Breast epithelium (tissue), 3 donors: Measurements from ENCODE around the gene SERPINA3.

Source experiments
- POLR2A ChIP-seq: fragments of 450-650 bp; IDR thresholded peaks from one replicate; pipeline ENCODE4 v1.6.1; 2016; ENCODE audit warnings: antibody characterized with exemption, mild to moderate bottlenecking, moderate library complexity
- POLR2AphosphoS5 ChIP-seq, 3 donors: sonication (generic); formaldehyde crosslinking; IDR thresholded peaks; one replicate each; pipeline ENCODE4 v1.6.1; 2017; ENCODE audit warnings: antibody characterized with exemption in 3 of 3
- TF ChIP-seq, protein P1 (sequence below), 3 donors: fragments of 450-650 bp; IDR thresholded peaks; one replicate each; pipeline ENCODE4 v1.5.1; 2016 to 2017; ENCODE audit warnings: antibody characterized with exemption in 3 of 3, mild to moderate bottlenecking in 3 of 3, moderate library complexity in 3 of 3

DNA sequence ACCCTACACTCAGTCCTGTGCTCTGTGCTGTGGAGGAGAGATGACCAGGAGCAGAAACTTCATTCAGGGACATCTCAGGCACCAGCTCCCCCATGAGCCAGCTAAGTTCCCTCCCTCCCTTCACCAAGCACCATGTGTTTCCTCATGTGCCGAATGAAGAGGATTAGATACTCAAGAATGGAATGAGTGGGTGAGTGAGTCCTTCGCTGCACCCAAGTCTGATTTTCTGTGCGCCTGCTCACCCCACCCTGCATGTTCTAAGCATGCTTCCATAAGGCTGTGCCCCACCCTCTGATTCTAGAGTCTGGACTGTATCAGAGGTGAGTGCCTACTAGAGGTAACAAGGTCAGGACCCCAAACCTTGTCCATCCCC, 18.8 kb upstream of the SERPINA3 start:
- TF ChIP-seq, protein P1, sequence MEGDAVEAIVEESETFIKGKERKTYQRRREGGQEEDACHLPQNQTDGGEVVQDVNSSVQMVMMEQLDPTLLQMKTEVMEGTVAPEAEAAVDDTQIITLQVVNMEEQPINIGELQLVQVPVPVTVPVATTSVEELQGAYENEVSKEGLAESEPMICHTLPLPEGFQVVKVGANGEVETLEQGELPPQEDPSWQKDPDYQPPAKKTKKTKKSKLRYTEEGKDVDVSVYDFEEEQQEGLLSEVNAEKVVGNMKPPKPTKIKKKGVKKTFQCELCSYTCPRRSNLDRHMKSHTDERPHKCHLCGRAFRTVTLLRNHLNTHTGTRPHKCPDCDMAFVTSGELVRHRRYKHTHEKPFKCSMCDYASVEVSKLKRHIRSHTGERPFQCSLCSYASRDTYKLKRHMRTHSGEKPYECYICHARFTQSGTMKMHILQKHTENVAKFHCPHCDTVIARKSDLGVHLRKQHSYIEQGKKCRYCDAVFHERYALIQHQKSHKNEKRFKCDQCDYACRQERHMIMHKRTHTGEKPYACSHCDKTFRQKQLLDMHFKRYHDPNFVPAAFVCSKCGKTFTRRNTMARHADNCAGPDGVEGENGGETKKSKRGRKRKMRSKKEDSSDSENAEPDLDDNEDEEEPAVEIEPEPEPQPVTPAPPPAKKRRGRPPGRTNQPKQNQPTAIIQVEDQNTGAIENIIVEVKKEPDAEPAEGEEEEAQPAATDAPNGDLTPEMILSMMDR (IDR thresholded peaks at IDR 0.05) = no peak
- TF ChIP-seq POLR2A (no peak), POLR2AphosphoS5 (IDR thresholded peaks at IDR 0.05) (no peak)
